Activated naive CD8-positive, alpha-beta T cell (primary cell): ENCODE data around the gene ARSG.
A peak's percentile ranks its signal among the peaks of the same experiment; 100 is the strongest.

Source experiments
- H3K27ac Mint-ChIP-seq: one replicate; pipeline ENCODE4 v1.8.0; 2021; ENCODE audit warnings: mixed read lengths
- H3K27me3 Mint-ChIP-seq: one replicate; pipeline ENCODE4 v1.8.0; 2021; ENCODE audit warnings: mixed read lengths
- H3K36me3 Mint-ChIP-seq: one replicate; pipeline ENCODE4 v1.8.0; 2021; ENCODE audit warnings: mixed read lengths
- H3K4me1 Mint-ChIP-seq: one replicate; pipeline ENCODE4 v1.8.0; 2021; ENCODE audit warnings: low read depth, mixed read lengths
- H3K4me3 Mint-ChIP-seq: one replicate; pipeline ENCODE4 v1.8.0; 2021; ENCODE audit warnings: mild to moderate bottlenecking, mixed read lengths
- H3K9me3 Mint-ChIP-seq: one replicate; pipeline ENCODE4 v1.8.0; 2021; ENCODE audit warnings: low read depth, mixed read lengths

Gene ARSG

DNA sequence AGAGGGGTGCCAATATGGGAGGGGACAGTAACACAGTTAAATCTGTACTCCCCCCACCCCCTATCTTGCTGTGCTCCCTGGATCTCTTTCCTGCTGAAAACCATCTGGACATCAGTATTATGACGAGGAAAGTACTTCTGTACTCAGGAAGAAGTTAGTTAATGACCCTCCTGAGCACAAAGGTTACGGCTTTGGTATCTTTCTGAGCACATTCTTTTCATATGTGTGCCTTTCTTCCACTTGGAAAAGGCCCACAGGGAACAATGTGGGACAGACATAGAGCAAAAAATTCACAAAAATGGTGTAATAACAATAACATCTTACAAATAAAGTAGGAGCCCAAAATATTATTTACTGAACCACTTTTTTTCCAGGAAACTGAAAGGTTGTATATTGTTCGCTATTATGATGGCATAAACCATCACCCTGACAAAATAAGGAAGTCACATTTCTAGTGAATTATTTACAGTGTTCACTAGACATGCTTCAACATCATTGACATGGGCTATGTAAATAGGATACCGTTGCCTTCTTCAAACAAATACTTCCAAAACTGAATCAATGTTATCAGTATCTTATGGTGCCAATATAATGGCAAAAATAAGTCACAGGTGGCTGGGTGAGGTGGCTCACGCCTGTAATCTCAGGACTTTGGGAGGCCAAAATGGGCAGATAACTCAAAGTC lies 160.5 kb downstream of the ARSG start:
- Mint-ChIP-seq H3K36me3 (peaks cover 5% of the 10 kb centered on the region), H3K27ac (no peak overlapping the region), H3K9me3 (no peaks in the 10 kb centered on the region), H3K4me1 (peaks cover 6% of the 10 kb centered on the region), H3K4me3 (no peak overlapping the region), H3K27me3 (no peaks in the 10 kb centered on the region)

DNA sequence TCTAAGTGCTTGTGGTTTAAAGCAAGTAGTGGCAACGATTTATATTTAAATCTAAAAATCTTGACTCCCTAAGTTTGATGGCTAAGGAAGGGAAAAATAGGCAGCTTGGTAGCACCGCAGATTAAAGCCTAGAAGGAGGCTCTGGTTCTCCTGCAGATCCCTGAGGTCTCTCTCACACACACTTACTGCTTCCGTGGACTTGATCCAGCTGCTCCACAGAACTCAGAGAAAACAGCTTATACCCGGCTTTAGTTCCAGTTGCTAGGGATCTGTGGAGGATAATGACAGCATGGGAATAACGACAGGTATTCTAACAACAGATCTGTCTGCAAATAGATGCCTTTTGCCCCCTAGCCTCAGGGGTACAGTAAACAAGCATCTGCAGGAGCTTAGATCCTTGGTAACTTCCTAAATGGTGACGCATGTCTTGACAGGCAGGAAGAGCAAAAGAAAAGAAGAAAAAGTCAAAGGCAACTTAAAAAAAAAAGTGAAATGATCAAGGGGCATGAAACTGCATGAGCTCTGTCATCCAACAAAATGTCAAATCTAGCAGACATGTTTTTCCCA lies 161.5 kb downstream of the ARSG start:
- Mint-ChIP-seq H3K27ac (no peak overlapping the region), H3K4me3 (no peak overlapping the region), H3K27me3 (no peaks in the 10 kb centered on the region), H3K9me3 (no peaks in the 10 kb centered on the region), H3K36me3 (peaks cover 5% of the 10 kb centered on the region), H3K4me1 (peaks cover 9% of the 10 kb centered on the region)

DNA sequence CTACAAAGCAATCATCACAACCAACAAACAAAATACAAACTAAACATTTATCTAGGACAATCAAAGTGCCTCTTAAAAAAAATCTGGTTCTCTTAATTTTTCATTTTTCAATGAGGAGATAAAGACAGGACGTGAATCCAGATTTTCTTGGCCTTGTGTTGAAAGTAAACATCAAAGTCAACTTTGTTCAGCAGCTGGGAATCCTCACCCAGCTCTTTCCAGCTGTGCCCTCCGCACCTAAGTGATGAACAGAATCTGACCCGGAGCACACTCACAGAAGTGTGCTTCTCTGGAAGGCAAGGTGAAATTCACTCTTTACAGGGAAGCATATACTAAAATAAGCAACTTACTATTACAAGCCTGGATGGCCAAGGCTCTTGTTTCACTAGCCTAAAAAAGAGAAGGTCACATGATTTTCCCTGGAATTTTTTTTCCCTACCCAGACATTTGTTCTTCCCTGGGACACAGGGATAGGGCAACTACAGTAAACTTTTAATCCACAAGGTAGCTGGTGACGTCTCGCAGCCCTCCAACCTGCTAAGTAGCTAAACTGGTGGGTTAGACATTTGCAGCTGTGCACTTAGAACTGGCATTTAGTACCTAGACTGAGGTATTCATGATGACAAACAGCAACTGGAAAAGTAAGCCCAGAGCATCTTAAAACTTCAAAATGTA lies 162.8 kb downstream of the ARSG start:
- H3K36me3 Mint-ChIP-seq: peaks cover 3% of the 10 kb centered on the region
- H3K4me1 Mint-ChIP-seq: peaks cover 17% of the 10 kb centered on the region
- H3K27ac Mint-ChIP-seq: no peak overlapping the region
- H3K9me3 Mint-ChIP-seq: no peaks in the 10 kb centered on the region
- H3K27me3 Mint-ChIP-seq: no peaks in the 10 kb centered on the region
- no peak overlapping the region for H3K4me3 Mint-ChIP-seq

DNA sequence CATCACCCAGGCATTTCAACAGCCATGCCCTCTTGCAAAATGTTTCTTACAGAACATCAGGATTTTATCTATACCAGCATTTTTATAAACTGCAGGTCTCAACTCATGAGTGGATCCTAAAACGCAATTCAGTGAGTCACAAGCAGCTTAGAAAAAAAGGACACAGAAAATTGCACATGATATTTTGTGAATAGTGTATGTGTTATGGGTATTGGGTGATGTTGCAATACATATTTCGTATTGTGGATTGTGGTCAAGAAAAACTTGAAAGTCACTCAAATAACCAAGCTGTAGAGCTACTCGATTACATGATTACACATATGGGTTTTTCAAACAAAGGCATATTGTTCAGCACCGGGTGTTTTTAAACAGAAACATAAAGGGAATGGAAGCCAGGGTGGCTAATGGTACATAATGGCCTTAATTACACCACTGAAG lies 164.6 kb downstream of the ARSG start:
- peak overlapping the region; percentile 80 for H3K4me3 Mint-ChIP-seq
- no peaks in the 10 kb centered on the region for H3K9me3 Mint-ChIP-seq
- no peaks in the 10 kb centered on the region for H3K36me3 Mint-ChIP-seq
- H3K27ac Mint-ChIP-seq: no peak overlapping the region
- no peaks in the 10 kb centered on the region for H3K27me3 Mint-ChIP-seq
- H3K4me1 Mint-ChIP-seq: peaks cover 31% of the 10 kb centered on the region

DNA sequence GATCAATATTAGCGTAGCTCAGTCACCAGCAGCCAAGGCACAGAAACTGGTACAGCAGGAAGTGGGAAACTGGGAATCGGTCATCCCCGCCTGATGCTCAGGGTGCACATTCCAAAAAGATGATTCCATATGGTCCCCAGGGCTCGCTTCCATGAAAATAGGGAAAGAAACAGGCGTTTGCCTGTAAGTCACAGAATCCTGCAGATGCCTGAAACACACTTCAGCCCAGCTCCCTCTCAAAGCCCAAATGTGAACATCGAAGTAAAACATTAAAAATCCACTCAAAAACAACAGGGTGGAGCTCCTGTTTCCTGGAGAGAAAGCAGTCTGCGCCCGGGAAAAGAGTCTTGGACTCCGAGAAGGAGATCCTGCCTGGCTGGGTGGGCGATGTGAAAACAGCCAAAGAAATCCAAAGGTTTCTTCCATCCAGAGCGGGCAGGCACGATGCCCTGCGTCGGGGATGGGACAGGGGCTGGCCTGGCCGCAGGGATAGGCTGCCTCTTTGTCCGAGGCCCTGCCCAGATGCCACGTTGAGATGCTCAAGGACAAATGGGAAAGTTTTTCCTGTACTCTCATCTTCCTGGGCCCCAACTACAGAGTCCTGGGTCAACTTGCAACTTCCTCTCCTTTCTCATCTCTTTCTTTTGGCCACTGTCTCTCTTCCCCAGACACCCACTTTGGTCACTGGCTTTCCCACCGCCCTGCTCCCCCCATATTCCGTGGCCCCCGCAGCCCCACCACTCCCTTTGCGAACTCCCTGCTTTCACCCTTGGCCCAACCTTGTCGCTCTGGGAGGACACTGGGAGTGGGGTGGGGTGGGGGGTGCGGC lies 165.3 kb downstream of the ARSG start:
- Mint-ChIP-seq H3K9me3 (no peaks in the 10 kb centered on the region), H3K4me1 (peaks cover 37% of the 10 kb centered on the region), H3K27ac (no peak overlapping the region), H3K4me3 (peak overlapping the region; percentile 80), H3K27me3 (no peaks in the 10 kb centered on the region), H3K36me3 (no peaks in the 10 kb centered on the region)

DNA sequence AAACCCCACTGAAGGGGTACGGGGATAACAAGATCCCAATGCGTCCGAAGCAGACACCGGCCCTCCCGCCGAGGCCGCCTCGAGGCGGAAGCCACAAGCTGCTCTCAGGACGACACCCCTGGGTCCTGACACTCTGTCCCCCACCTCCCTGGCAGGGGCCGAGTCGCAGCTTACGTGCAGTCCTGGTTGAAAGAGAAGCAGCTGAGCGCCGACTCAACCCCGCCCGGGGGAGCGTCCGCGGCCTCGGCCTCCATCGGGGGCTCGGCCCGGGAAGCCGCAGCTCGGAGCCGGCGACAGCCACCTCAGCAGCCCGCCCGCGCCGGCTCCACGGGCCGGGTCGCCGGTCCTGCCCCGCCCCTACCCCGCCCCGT lies 165.9 kb downstream of the ARSG start, which contains the start of gene WIPI1:
Gene WIPI1, minus strand, starts transcription at position 329 of the 371 bp plus-strand sequence. Its CDS starts 75 bp downstream, at position 254.
- Mint-ChIP-seq H3K4me3 (peak within 1 kb of the TSS; percentile 82), H3K27me3 (no peaks in the 10 kb centered on the region), H3K4me1 (peaks cover 43% of the 10 kb centered on the region), H3K36me3 (no peaks in the 10 kb centered on the region), H3K9me3 (no peaks in the 10 kb centered on the region), H3K27ac (peak within 1 kb of the TSS; percentile 41)

DNA sequence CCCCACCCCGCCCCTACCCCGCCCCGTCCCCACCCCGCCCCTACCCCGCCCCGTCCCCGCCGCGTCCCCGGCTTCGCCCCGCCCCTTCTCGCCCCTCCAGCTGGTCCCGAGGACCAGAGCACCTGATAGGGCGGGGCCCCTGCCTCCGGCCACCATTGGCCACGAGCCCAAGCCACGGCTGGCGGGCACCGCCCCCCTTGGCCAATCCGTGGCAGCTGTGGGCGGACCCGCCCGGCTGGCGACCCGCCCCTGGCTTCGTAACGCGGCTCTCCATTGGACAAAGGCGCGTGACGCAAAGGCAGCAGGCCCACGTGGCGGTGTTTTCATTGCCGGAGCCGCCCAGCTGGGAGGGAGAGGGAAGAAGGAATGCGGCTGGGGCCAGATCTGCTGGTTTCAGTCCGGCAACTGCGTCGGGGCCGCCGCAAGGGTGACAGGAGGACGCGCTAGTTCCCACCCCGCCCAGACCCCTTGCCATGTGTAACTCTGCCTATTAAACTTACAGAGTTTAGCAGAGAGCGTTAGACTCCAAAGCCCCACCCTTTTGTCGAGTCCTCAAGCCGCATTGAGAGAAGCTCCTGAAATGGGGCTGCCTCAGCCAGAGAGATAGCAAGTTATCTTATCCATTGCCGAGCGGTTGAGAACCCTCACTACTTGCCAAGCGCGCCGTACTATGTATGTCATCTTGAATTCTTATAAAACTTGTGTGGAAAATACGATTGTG lies 166.4 kb downstream of the ARSG start:
- Mint-ChIP-seq H3K9me3 (no peaks in the 10 kb centered on the region), H3K36me3 (no peaks in the 10 kb centered on the region), H3K27me3 (no peaks in the 10 kb centered on the region), H3K27ac (peak overlapping the region; percentile 41), H3K4me1 (peaks cover 48% of the 10 kb centered on the region), H3K4me3 (peak overlapping the region; percentile 82)

DNA sequence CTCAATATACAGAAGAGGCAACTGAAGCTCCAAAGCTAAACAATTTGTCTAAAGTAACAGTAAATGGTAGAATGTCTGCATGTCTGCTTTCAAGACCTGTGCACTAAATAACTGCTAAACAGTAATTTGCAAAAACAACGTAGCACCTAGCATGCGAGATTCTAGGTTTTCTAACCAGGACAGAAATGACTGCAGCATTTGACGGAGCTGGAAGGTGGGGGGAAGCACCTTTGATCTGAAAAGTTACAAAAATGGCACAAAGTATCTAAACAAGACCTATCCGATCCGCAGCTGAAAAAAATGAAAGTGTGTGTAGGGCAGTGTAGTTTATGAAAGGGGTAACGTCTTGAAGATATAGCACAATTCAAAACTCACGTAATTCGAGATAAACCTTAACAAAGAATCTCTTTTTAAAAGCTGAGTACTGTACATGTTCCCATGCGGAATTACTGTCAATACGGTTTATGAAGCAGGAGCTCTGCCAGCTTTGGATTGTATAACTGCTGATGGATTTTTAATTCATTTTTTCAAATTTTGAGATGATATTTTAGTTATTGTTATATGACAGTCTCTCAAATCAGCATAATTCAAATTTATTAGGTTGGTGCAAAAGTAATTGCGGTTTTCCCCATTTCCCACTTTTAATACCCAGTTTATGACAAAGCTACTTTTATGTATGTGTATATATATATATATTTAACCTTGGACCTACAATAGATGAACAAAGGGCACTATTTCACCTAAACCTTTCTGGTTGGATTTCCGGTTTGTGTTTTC lies 167.2 kb downstream of the ARSG start:
- Mint-ChIP-seq H3K27ac (no peak overlapping the region), H3K36me3 (no peaks in the 10 kb centered on the region), H3K4me3 (peak overlapping the region; percentile 82), H3K9me3 (no peaks in the 10 kb centered on the region), H3K4me1 (peaks cover 51% of the 10 kb centered on the region), H3K27me3 (no peaks in the 10 kb centered on the region)

DNA sequence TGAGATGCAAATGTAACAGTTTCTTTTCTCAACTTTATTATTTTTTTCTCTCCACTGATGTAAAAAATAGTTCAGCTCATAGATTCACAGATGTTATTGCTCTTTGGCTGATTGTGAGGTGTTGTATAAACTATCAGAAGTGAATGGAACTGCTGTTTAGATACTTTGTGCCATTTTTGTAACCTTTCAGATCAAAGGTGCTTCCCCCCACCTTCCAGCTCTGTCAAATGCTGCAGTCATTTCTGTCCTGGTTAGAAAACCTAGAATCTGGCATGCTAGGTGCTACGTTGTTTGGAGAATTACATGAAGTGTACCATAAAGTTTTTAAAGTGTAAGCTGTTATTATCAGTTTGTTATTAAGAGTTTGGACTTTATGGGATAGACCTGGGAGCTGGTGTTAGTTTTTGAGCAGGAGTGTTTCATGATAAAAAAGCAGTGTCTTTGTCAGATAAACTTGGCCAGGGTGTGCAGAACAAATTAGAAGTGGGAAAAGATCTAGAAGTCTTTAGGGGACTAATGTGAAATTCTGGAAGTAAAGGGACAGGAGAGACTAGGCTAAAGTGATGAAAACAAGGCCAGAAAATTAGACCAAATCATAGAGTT lies 167.8 kb downstream of the ARSG start:
- H3K9me3 Mint-ChIP-seq: no peaks in the 10 kb centered on the region
- H3K27ac Mint-ChIP-seq: peak overlapping the region; percentile 37
- no peaks in the 10 kb centered on the region for H3K27me3 Mint-ChIP-seq
- no peak overlapping the region for H3K4me3 Mint-ChIP-seq
- H3K4me1 Mint-ChIP-seq: peaks cover 51% of the 10 kb centered on the region
- H3K36me3 Mint-ChIP-seq: no peaks in the 10 kb centered on the region

DNA sequence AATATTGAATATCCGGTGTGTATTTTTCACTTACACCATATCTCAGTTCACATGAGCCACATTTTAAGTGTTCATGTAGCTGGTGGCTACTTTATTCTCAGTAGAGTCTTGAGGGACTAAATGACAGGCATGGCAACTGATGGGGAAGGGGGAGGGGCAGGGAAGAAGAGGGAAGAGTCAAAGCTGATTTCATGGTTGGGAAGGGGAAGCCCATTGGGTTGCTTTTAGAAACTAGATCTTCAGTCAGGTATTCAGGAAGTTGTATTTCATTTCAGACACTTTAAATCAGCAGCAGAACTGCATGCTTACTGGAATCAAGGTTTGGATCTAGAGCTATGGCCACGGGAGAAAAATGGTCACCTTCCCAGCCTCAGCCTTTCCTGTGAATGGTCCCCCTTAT lies 168.9 kb downstream of the ARSG start:
- H3K4me3 Mint-ChIP-seq: no peak overlapping the region
- H3K9me3 Mint-ChIP-seq: no peaks in the 10 kb centered on the region
- no peaks in the 10 kb centered on the region for H3K27me3 Mint-ChIP-seq
- H3K27ac Mint-ChIP-seq: no peak overlapping the region
- H3K36me3 Mint-ChIP-seq: no peaks in the 10 kb centered on the region
- peaks cover 51% of the 10 kb centered on the region for H3K4me1 Mint-ChIP-seq

DNA sequence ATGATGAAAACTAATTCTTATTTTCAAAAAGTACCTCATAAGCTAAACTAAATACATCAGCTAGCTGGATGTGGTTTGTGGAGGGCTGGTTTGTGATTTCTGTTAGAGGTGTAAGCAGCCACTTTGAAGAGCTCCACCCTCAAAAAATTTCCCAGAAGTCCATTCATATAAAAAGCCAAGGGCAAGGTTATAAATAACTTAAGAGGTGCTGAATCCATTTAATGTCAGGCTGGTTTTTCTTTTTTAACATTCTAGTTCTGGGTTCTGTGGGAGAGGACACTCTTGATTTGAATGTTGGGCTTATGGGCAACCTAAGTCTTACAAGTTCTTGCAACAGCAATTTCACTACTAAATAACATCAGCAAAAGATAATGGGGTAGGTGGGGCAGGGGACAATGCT lies 169.4 kb downstream of the ARSG start:
- Mint-ChIP-seq H3K4me1 (peaks cover 51% of the 10 kb centered on the region), H3K27me3 (no peaks in the 10 kb centered on the region), H3K9me3 (no peaks in the 10 kb centered on the region), H3K4me3 (peak overlapping the region; percentile 37), H3K36me3 (no peaks in the 10 kb centered on the region), H3K27ac (peak overlapping the region; percentile 13)

DNA sequence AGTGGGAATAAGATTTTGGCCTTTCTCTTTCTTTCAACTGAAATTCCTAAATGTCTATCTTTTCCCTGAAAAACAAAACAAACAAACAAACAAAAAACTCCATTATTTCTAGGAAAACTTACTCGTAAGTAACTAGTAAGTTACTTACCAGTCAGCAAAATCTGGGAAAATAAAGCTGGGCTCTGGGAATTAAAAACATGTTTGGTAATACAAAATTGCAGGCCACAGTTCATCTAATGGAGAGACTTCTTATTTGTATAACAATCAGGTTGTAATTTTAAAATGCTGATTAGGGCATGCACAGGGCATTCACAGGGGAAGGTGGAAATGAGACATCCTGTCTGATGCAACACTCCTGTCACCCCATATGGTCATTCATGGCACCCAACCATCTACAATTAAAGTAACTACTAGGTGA lies 169.8 kb downstream of the ARSG start:
- peaks cover 48% of the 10 kb centered on the region for H3K4me1 Mint-ChIP-seq
- no peaks in the 10 kb centered on the region for H3K9me3 Mint-ChIP-seq
- H3K27ac Mint-ChIP-seq: peak overlapping the region; percentile 74
- no peaks in the 10 kb centered on the region for H3K36me3 Mint-ChIP-seq
- no peak overlapping the region for H3K4me3 Mint-ChIP-seq
- no peaks in the 10 kb centered on the region for H3K27me3 Mint-ChIP-seq

DNA sequence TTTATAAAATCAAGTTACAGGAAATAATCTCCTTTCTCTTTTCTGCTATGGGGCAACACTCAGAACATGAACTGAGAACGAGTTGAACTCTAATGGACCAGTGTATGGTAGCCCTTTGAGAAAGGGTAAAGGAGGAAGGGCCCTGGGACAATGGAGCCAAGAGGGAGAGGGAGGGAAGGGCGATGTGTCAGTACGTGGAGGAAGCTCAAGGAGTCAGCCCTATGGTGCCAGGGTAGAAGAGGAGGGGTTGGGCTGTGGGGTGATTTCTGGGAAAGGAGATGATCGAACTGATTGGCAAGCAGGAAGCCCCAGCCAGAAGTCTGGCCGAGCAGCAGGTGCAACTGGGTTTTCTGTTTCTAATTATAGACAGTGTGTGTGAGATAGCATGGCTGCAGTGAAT lies 170.3 kb downstream of the ARSG start:
- peaks cover 47% of the 10 kb centered on the region for H3K4me1 Mint-ChIP-seq
- H3K4me3 Mint-ChIP-seq: no peak overlapping the region
- H3K27ac Mint-ChIP-seq: peak overlapping the region; percentile 74
- no peaks in the 10 kb centered on the region for H3K9me3 Mint-ChIP-seq
- no peaks in the 10 kb centered on the region for H3K27me3 Mint-ChIP-seq
- H3K36me3 Mint-ChIP-seq: no peaks in the 10 kb centered on the region
